ENCODE measurements around the gene COX14.

DNA sequence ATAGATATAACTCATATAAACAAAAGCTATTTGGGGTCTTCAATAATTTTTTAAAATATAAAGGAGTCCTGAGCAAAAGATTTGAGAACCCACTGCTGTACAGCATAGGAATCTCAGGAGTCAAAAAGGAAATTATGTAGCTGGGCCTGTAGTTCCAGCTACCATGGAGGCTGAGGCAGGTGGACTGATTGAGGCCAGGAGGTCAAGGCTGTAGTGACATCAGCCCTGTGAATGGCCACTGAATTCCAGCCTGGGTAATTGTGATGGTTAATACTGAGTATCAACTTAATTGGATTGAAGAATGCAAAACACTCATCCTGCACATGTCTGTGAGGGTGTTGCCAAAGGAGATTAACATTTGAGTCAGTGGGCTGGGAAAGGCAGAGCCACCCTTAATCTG lies 44.6 kb downstream of the COX14 start:
- TF ChIP-seq, protein P1, sequence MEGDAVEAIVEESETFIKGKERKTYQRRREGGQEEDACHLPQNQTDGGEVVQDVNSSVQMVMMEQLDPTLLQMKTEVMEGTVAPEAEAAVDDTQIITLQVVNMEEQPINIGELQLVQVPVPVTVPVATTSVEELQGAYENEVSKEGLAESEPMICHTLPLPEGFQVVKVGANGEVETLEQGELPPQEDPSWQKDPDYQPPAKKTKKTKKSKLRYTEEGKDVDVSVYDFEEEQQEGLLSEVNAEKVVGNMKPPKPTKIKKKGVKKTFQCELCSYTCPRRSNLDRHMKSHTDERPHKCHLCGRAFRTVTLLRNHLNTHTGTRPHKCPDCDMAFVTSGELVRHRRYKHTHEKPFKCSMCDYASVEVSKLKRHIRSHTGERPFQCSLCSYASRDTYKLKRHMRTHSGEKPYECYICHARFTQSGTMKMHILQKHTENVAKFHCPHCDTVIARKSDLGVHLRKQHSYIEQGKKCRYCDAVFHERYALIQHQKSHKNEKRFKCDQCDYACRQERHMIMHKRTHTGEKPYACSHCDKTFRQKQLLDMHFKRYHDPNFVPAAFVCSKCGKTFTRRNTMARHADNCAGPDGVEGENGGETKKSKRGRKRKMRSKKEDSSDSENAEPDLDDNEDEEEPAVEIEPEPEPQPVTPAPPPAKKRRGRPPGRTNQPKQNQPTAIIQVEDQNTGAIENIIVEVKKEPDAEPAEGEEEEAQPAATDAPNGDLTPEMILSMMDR (IDR thresholded peaks at IDR 0.05) = no peak
- TF ChIP-seq POLR2A (IDR thresholded peaks at IDR 0.05) = no peak

Data from thyroid gland (tissue), 4 donors.